IPS-NIHi7 (cell line): Measurements from ENCODE around the gene AFTPH.

Source experiments
- DNase-seq: peaks from one replicate; pipeline ENCODE4 v3.0.0; 2012; ENCODE audit warnings: mixed read lengths; ENCODE audit errors: extremely low spot score

AFTPH gene

GRCh38 chr2:64540615-64541014 is 16.5 kb downstream of the AFTPH start:
- no peak for DNase-seq

GRCh38 chr2:64541547-64541946 is 17.4 kb downstream of the AFTPH start:
- DNase-seq, result no peak

GRCh38 chr2:64542071-64543007 is 18.2 kb downstream of the AFTPH start:
- no peak for DNase-seq

- no peak for DNase-seq
Observed at GRCh38 chr2:64543008-64543697, 19.0 kb downstream of the AFTPH start.

- no peak for DNase-seq
Observed at GRCh38 chr2:64548761-64549160, 24.6 kb downstream of the AFTPH start.

- no peak for DNase-seq
Observed at GRCh38 chr2:64550042-64550441, 25.9 kb downstream of the AFTPH start.

GRCh38 chr2:64551851-64552250 is 27.7 kb downstream of the AFTPH start:
- DNase-seq, result no peak

- DNase-seq, result no peak
Observed at GRCh38 chr2:64554117-64554516, 30.0 kb downstream of the AFTPH start.

GRCh38 chr2:64558445-64559081 is 34.4 kb downstream of the AFTPH start:
- DNase-seq, result no peak

GRCh38 chr2:64562148-64562784 is 38.1 kb downstream of the AFTPH start:
- DNase-seq, result no peak

GRCh38 chr2:64563436-64563938 is 39.4 kb downstream of the AFTPH start:
- DNase-seq, result no peak

- no peak for DNase-seq
Observed at GRCh38 chr2:64565949-64566710, 42.0 kb downstream of the AFTPH start.

- no peak for DNase-seq
Observed at GRCh38 chr2:64567473-64567872, 43.3 kb downstream of the AFTPH start.

- no peak for DNase-seq
Observed at GRCh38 chr2:64568836-64569235, 44.7 kb downstream of the AFTPH start.

GRCh38 chr2:64574871-64575270 is 50.7 kb downstream of the AFTPH start:
- no peak for DNase-seq

- no peak for DNase-seq
Observed at GRCh38 chr2:64581018-64581417, 56.9 kb downstream of the AFTPH start.

- no peak for DNase-seq
Observed at GRCh38 chr2:64581777-64582539, 57.8 kb downstream of the AFTPH start.

- no peak for DNase-seq
Observed at GRCh38 chr2:64582774-64583340, 58.7 kb downstream of the AFTPH start.

- no peak for DNase-seq
Observed at GRCh38 chr2:64586054-64586453, 61.9 kb downstream of the AFTPH start.
